Measurements from ENCODE around the gene FAM236C. TPM values are rescaled to one million over a fixed set of nuclear protein-coding genes. Genes with fewer than 3 reads are reported as not detected.
"Not testable (repeated sequence)": the region's sequence is repeated elsewhere in the genome, so short reads cannot be mapped to it uniquely, and the experiment has no call there.

FAM236C gene
- not detected for total RNA-seq
- not detected for polyA plus RNA-seq
- long read RNA-seq, donor 1: 0 reads
- long read RNA-seq, donor 2: 0 reads
- long read RNA-seq, donor 3: 0 reads
- long read RNA-seq, donor 4: 0 reads
- long read RNA-seq, donor 5: 0 reads
- long read RNA-seq, donor 6: 0 reads
- long read RNA-seq, donor 7: 0 reads
- long read RNA-seq, donor 8: 0 reads
- long read RNA-seq, donor 9: 0 reads
- long read RNA-seq, donor 10: 0 reads

- H3K27me3 ChIP-seq; DNase-seq; H3K27ac ChIP-seq; H3K9me3 ChIP-seq; H3K36me3 ChIP-seq; H3K4me1 ChIP-seq; H3K4me3 ChIP-seq; intact Hi-C loops (cut with DNase I; ENCODE audit: low total_unique reads): not testable (repeated sequence)
- WGBS, 5 donors: no CpG with 5 or more reads among the region's 13 CpGs
Measured at GRCh38 chrX:72912315-72912714, at the start of gene FAM236C. TSS of gene FAM236C (plus strand) at chrX:72912615. CDS start at chrX:72912715, 100 bp downstream.

GRCh38 chrX:72882898-72883297 lies 29.5 kb upstream of the FAM236C start:
- intact Hi-C loops (cut with DNase I; ENCODE audit: low total_unique reads); H3K27ac ChIP-seq; H3K4me3 ChIP-seq; H3K36me3 ChIP-seq; DNase-seq; H3K9me3 ChIP-seq; H3K27me3 ChIP-seq; H3K4me1 ChIP-seq: not testable (repeated sequence)
- no CpG with 5 or more reads among the region's 2 CpGs for WGBS, 5 donors

- H3K27me3 ChIP-seq; H3K9me3 ChIP-seq; H3K4me1 ChIP-seq; H3K36me3 ChIP-seq; DNase-seq; H3K4me3 ChIP-seq; H3K27ac ChIP-seq; intact Hi-C loops (cut with DNase I; ENCODE audit: low total_unique reads): not testable (repeated sequence)
- WGBS, 5 donors: no CpG with 5 or more reads among the region's 14 CpGs
Measured at GRCh38 chrX:72889740-72890139, 22.7 kb upstream of the FAM236C start.

GRCh38 chrX:72916096-72916495 lies 3.7 kb downstream of the FAM236C start:
- 81 to 90% (median 82%) methylated on average over 2 to 3 of the region's 5 CpGs; no CpG with 5 or more reads in 2 of the 5 donors for WGBS, 5 donors
- H3K36me3 ChIP-seq; H3K4me1 ChIP-seq; H3K4me3 ChIP-seq; H3K9me3 ChIP-seq; intact Hi-C loops (cut with DNase I; ENCODE audit: low total_unique reads); DNase-seq; H3K27me3 ChIP-seq; H3K27ac ChIP-seq: not testable (repeated sequence)

- intact Hi-C loops (cut with DNase I; ENCODE audit: low total_unique reads); H3K9me3 ChIP-seq; H3K4me3 ChIP-seq; H3K36me3 ChIP-seq; H3K4me1 ChIP-seq; H3K27me3 ChIP-seq; DNase-seq; H3K27ac ChIP-seq: not testable (repeated sequence)
- WGBS, 5 donors: no CpG with 5 or more reads among the region's 1 CpG
Measured at GRCh38 chrX:72932283-72932682, 19.9 kb downstream of the FAM236C start.

GRCh38 chrX:72936455-72936854 lies 24.0 kb downstream of the FAM236C start:
- H3K4me3 ChIP-seq; H3K27ac ChIP-seq; H3K9me3 ChIP-seq; H3K4me1 ChIP-seq; DNase-seq; intact Hi-C loops (cut with DNase I; ENCODE audit: low total_unique reads); H3K27me3 ChIP-seq; H3K36me3 ChIP-seq: not testable (repeated sequence)
- WGBS, 5 donors: no CpG with 5 or more reads among the region's 7 CpGs

- H3K27ac ChIP-seq; DNase-seq; intact Hi-C loops (cut with DNase I; ENCODE audit: low total_unique reads); H3K36me3 ChIP-seq; H3K4me3 ChIP-seq; H3K4me1 ChIP-seq; H3K27me3 ChIP-seq; H3K9me3 ChIP-seq: not testable (repeated sequence)
- WGBS, 5 donors: no CpG with 5 or more reads among the region's 8 CpGs
Measured at GRCh38 chrX:72936882-72937455, 24.6 kb downstream of the FAM236C start.

- intact Hi-C loops (cut with DNase I; ENCODE audit: low total_unique reads); H3K9me3 ChIP-seq: not testable (repeated sequence)
- no CpG with 5 or more reads among the region's 15 CpGs for WGBS, 5 donors
Measured at GRCh38 chrX:72937906-72938305, 25.5 kb downstream of the FAM236C start, which contains the start of gene FAM236A. TSS of gene FAM236A (plus strand) at chrX:72938206. CDS start at chrX:72938263, 57 bp downstream.

GRCh38 chrX:72942272-72942671 lies 29.9 kb downstream of the FAM236C start:
- H3K4me3 ChIP-seq; H3K9me3 ChIP-seq; H3K27ac ChIP-seq; intact Hi-C loops (cut with DNase I; ENCODE audit: low total_unique reads); H3K27me3 ChIP-seq; H3K4me1 ChIP-seq; DNase-seq; H3K36me3 ChIP-seq: not testable (repeated sequence)
- no CpG with 5 or more reads among the region's 6 CpGs for WGBS, 5 donors

More at GRCh38 chrX:72937906-72938305, 25.5 kb downstream of the FAM236C start, which contains the start of gene FAM236A:
- not testable (repeated sequence) for H3K4me3 ChIP-seq, H3K27me3 ChIP-seq, H3K27ac ChIP-seq, H3K36me3 ChIP-seq, H3K4me1 ChIP-seq, DNase-seq

GRCh38 chrX:72943035-72943818 lies 30.8 kb downstream of the FAM236C start:
- H3K27me3 ChIP-seq; H3K4me1 ChIP-seq; H3K36me3 ChIP-seq; intact Hi-C loops (cut with DNase I; ENCODE audit: low total_unique reads); H3K4me3 ChIP-seq; DNase-seq; H3K9me3 ChIP-seq; H3K27ac ChIP-seq: not testable (repeated sequence)
- WGBS, 5 donors: no CpG with 5 or more reads among the region's 44 CpGs

- H3K27me3 ChIP-seq; H3K9me3 ChIP-seq; DNase-seq; H3K36me3 ChIP-seq; H3K4me1 ChIP-seq; H3K27ac ChIP-seq; H3K4me3 ChIP-seq; intact Hi-C loops (cut with DNase I; ENCODE audit: low total_unique reads): not testable (repeated sequence)
- WGBS, 5 donors: no CpG with 5 or more reads among the region's 15 CpGs
Measured at GRCh38 chrX:72943819-72944169, 31.4 kb downstream of the FAM236C start, which contains the start of gene DMRTC1. TSS of gene DMRTC1 (minus strand) at chrX:72943837. CDS start at chrX:72875694, 68,143 bp downstream.

- H3K27me3 ChIP-seq; H3K4me1 ChIP-seq; H3K36me3 ChIP-seq; DNase-seq; H3K27ac ChIP-seq; H3K4me3 ChIP-seq; intact Hi-C loops (cut with DNase I; ENCODE audit: low total_unique reads); H3K9me3 ChIP-seq: not testable (repeated sequence)
- no CpG with 5 or more reads among the region's 9 CpGs for WGBS, 5 donors
Measured at GRCh38 chrX:72959971-72960370, 47.6 kb downstream of the FAM236C start.
